Measurements from ENCODE around the gene NHSL2.

NHSL2 gene

DNA sequence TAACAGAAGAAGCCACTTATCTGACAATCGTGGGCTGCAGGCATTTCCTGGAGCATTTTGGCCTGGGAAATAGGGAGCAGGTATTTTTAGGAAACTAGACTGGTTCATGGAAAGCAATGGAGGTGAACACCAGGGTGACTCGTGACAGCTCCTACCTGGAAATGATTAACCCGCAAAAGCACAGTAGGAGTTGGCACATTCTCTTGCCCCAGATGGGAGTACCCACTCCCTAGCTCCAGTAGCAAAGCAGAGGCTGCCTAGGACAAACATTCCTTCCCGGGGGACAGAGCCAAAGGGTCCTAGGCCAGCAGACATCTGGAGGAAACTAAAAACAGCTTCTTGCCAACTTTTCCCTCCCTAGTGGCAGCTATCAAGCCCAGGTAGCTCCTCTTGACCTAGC lies 192.1 kb downstream of the NHSL2 start:
- no peak for DNase-seq (ENCODE audit: low read depth in 2 of 3, low spot score in 2 of 3)

DNA sequence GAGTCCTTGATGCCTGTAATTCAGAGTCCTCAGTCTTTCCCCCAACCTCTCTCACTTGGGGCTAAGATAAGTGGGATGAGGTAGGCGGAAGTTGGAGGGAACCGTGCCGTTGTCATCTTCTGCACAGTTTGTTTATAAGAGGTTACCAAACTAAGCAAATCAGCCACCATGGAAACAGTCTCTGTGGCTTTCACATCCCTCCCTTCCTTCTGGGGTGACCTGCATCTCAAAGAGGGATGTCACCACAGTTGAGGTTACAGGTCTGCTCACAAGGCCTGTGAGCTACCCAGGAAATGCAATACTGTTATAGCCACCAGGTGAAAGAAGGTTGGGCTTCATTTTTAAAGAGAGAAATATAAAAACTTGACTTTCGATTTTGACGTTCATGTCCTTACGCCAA lies 194.8 kb downstream of the NHSL2 start:
- no peak for DNase-seq (ENCODE audit: low read depth in 2 of 3, low spot score in 2 of 3)

DNA sequence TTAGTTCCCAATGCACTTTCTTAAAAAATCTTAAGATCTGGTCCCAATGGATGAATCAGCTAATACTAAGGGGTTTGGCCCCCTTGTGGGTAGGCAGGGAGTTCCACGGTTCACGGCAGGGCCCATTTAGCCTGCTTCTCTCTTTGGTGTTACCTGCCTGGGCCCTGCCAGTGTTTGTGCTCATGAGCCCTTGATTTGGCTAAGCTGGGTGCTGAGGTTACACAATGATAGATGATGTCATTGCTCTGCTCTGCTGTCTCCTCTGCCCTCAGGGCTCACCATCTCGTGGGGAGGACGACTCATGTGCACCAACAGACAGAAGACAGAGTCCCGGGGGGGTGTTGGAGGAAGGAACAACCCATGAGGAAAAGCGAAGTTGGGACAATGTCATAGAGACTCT lies 196.7 kb downstream of the NHSL2 start:
- no peak for DNase-seq (ENCODE audit: low read depth in 2 of 3, low spot score in 2 of 3)

DNA sequence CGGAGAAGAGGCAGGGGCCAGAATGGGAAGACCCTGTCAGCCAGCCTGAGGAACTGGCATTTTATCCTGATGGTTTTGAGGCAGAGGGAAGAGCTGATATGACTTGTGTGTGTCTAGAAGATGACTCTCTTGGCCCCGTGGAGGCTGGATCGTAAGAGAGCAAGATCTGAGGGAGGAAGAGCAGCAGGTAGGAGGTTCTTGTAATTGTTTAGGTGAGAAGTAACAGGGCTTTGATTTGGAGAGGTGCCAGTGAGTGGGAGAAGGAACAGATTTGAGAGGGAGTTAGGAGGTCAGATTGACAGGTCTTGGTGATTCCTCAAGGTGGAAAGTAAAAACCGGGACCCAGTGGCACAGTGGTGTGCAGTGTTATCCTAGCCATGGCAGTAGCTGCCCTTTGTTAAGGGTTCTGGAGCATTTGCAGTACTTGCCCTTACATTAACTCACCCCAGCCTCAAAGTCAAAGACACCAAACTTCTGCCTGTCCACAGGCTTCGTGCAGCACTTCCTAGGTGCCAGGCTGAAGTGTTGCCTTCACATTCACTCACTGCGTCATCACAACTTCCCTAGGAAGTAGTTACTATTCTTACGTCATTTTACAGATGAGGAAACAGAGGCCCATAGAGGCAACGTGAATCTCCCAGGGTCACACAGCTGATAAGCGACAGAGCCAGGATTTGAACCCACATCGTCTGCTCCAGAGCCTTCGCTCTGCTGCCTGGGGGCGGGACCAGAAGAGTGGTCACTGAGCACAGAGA lies 197.4 kb downstream of the NHSL2 start:
- no peak for DNase-seq (ENCODE audit: low read depth in 2 of 3, low spot score in 2 of 3)

DNA sequence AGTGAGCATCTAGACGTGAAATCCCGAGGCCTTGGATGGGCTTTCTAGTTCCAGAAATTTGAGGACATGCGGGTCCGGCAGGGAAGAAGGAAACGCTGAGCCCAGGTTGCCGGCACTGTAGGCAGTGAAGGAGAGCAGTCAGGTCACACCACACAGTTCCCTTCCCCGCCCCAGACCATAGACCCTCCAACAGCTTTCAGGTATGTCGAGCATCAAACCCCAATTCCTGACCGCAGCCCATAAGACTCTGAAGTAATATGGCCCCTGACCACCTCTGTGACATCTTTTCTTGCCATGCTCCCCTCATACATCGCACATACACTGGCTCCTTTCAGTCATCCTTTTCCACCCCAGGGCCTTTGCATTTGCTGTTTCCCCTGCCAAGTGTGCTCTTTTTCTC lies 198.0 kb downstream of the NHSL2 start:
- no peak for DNase-seq (ENCODE audit: low read depth in 2 of 3, low spot score in 2 of 3)

DNA sequence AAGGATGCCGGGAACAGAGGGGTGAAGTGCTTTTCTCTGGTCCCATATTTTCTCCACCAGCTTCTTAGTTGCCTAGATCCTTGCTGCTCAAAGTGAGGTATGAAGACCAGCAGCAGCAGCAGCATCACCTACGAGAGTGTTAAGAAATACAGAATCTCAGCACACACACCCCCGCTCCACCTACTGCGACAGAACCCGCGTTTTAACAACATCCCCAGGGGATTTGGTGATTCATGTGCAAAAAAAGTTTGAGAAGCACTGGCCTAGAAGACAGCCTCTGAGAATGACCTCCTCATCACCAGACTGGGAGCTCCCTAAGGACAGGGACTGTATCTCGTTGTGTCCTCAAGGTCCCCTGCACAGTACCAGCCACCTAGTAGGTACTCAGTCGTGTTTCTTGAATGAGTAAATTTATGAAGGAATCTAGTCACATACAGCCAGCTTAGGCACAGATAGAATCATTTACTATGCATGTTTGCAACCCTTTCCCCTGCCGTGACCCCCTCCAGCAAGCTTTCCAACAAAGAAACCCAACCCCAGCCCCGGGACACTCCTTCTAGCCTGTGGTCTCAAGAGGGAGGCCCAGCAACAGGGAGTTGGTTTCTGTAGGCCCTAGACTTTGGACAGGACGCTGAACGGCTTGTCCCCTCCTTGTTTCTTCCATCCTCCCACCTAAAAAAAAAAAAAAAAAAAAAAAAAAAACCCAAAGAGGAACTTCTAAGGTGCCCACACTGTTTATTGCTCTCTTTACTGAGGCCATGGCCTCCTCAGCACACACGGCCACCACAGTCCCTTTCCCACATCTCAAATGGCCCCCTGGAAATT lies 199.6 kb downstream of the NHSL2 start:
- no peak for DNase-seq (ENCODE audit: low read depth in 2 of 3, low spot score in 2 of 3)

DNA sequence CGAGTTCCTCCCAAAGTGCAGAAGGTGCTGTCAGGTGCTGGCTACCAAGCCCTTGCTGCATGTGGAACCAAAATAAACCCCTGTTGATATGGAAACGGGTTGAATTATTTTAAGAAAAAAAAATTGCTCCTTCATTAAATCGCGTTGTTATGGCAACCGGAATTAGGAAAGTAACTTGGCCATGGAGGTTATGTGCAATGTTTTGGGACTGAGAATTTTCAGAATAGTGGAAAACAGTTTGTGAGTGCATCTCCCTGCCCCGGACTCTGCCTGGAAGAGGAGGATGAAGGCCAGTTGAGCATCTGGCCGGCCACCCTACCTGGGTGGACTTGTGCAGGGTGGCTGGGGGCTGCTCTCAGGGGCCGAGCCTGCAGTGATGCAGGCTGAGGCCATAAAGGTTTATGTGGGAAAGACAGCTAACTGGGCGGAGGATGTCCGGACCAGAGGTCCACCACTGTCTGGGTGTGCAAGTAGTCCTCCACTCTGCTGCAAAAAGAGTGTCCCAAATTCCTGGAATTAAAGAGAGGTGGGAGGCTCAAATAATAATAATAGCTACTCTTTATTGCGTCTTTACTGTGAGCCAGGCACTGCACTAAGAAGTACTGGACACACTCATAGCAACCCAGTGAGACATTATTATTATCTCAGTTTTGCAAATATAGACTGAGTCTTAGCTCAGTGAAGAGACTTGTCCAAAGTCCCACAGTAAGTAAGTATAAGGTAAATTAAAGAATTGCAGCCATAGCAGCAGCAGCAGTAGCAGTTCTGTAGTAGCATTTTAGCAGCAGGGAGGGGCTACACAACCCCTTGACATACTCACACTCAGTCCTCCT lies 200.4 kb downstream of the NHSL2 start:
- no peak for DNase-seq (ENCODE audit: low read depth in 2 of 3, low spot score in 2 of 3)

DNA sequence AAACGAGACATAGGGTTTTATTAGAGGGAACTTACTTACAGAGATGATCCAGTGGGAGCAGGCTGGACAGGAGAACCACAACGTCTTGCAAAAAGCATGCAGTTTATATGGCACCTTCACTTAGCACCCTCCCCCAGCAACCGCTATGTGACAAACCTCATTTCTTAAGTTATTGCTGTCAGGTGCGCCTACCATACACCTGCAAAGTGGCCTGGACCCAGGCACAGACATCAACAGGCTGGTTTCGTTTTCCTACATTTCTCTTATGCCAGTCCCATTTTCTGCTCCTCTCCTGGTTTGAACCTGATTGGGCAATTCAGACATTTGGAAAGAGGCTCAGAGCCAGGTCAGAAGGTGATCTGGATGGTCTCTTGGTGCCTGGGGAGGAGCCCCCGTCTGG lies 202.8 kb downstream of the NHSL2 start:
- DNase-seq (ENCODE audit: low read depth in 2 of 3, low spot score in 2 of 3): no peak

DNA sequence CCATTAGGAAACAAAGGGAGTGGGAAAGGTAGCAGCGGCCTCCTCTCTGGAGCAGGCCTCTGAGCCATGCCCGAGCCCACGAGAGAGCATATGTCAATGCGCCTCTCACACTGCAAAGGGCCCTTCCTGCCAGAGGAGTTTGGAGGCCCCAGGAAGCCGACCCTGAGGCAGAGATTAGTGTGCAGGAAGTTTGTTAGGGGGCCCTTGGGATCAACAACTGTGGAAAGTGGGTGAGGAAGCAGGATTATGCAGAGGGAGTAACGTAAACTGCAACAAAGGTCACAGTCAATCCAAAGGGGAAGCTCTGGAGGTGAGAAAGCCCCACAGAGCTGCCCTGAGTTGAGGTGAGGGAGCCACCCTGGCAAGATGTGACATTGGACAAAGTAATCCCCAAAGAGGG lies 203.7 kb downstream of the NHSL2 start:
- DNase-seq (ENCODE audit: low read depth in 2 of 3, low spot score in 2 of 3): no peak

DNA sequence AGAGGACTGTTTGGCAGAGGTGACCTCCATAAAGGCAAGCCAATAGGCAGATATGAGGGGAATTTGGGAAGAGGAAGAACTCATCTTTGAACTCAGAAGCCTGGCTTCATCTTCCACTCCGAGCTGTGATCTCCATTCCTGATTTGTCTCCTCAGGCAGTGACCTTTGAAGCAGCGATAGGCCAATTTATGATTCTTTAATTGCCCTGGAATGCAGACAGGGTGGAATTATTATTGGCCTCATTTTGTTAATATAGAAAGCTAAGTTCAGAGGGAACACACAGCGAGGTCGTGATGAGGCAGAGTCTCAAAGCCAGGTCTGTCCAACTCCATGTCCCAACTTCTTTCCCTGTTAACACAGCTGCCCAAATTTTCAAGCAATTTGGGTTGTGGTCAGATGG lies 204.2 kb downstream of the NHSL2 start:
- DNase-seq (ENCODE audit: low read depth in 2 of 3, low spot score in 2 of 3): no peak

DNA sequence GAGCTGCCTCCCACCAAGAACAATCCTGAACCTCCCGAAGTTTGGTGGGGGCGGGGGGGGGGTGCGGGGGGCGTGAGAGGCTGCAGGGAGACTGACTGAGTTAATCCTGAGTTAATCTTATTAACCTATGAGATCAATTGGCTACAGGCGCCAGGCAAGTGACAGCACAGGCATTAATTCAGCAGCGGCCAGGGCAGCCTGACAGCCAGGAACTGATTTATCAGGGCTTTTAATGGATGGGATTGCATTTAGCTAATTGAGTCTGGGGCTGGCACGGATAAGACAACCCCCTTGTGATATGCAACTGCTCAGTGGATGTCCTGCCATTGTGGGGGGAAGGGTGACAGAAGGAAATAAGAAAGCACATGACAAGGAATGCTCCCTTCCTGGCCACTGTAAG lies 204.7 kb downstream of the NHSL2 start:
- DNase-seq (ENCODE audit: low read depth in 2 of 3, low spot score in 2 of 3): no peak

DNA sequence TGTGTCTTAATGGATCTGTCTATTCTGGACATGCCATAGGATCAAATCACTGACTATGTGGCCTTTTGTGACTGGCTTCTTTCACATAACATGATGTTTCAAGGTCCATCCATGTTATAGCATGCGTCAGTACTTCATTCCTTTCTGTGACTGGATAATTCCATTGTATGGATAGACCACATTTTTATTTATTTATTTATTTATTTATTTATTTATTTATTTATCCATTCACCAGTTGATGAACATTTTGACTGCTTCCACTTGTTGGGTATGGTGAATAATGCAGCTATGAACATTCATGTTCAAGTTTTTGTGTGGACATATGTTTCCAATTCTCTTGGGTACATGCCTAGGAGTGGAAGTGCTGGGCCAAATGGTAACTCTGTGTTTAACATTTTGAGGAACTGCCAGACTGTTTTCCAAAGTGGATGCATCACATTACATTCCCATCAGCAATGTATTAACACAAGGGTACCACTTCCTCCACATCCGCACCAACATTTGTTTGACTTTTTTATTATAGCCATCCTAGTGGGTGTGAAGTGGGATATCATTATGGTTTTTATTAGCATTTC lies 207.1 kb downstream of the NHSL2 start:
- DNase-seq (ENCODE audit: low read depth in 2 of 3, low spot score in 2 of 3): no peak

DNA sequence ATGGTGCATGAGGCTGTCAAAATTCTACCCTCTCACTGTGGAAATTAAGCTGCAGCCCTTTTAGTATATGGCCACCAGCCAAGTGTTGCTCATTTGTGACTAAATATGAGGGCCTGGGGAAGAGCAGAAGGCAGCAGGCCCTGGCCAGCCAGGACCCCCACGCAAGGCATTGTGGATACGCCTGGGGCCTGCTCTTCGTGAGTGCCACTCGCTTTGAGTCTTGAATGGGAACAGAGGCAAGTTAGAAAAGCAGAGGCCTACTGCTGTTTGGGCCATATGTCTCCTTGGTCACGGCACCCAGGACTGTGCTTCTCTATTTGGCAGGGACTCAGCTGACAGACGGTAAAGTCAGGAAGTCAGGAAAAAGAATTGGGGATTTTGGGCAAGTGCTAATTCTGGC lies 210.2 kb downstream of the NHSL2 start:
- no peak for DNase-seq (ENCODE audit: low read depth in 2 of 3, low spot score in 2 of 3)

DNA sequence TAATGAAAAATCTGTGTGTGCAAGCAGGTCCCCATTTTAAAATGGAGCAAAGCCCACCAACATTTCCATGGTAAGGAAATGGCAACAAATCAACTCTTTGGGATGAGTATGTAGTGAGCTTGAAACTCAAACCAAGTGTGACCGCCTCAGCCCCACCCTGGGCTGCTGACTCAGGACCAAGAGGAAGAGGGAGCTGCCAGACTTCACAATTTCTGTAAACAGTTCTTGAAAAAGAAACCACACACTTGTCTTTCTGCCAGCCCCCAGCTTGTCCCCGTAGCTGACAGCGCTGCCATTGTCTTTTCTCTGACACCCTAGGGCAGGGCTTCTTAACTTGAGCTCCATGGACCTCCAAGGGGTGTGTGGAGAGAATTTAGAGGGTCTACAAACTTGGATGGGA lies 210.7 kb downstream of the NHSL2 start:
- no peak for DNase-seq (ENCODE audit: low read depth in 2 of 3, low spot score in 2 of 3)

DNA sequence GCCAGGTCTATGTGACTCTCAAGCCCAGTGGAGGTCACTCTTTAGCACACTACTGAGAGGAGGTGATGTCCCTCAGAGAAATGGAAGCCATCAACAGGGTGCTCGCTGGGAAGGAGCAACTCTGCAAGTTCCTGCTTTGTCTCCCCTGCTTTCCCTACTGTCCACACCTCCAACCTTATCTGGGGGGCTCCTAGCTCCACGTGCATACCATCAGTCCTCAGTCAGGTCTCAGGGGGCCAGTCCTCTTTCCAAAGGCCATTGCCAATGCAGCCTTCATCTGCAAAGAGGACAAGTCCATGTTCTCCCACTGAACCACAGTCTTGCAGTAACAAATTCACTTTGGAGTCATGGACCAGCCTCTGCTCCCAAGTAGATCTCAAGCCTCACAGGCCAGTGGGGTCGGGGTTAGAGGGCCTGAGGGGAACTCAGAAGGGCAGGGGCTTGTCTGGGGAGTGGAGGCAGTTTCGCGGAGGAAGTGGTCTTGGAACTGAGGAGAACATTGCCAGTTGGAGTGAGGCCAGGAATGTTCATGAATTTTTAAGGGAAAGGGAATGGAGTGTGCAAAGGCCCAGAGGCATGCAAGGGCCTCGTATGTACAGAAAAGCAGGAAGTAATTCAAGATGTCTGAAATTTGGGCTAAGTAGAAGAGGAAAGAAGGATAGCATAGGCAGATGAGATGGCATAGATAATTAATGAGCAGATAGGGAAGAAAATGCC lies 212.1 kb downstream of the NHSL2 start:
- no peak for DNase-seq (ENCODE audit: low read depth in 2 of 3, low spot score in 2 of 3)

DNA sequence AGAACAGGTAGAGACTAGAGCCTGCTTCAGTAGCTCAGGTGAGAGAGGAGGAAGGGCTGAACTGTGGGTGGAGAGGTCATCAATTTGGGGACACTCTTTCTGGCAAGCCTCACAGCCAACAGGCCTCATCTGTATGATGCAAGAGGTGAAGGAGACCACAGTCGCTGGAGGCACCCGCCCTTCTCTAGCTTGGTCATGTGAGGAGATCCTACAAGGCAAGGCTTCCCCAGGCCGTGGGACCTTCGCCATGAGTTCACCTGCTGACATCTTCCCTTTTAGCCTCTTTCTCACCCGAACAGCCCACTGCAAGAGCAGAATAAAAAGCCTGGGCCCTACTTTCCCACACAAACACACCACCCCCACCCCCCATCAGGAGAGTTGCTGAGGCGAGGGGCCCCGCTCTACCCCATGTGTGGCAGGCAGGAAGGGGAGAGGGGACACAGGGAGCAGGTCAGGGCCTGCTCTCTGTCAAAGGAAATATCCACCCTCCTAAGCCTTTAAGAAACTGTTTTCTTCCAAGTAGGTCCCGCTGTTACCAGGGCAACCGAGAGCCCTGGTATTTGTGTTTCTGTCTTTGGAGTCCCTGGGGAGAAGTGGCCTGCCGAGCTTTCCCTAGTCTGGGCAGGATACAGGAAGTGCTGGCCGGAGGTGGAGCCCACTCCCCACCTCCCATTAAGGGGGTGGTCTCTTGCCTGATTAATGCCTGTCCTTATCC lies 213.0 kb downstream of the NHSL2 start:
- no peak for DNase-seq (ENCODE audit: low read depth in 2 of 3, low spot score in 2 of 3)

DNA sequence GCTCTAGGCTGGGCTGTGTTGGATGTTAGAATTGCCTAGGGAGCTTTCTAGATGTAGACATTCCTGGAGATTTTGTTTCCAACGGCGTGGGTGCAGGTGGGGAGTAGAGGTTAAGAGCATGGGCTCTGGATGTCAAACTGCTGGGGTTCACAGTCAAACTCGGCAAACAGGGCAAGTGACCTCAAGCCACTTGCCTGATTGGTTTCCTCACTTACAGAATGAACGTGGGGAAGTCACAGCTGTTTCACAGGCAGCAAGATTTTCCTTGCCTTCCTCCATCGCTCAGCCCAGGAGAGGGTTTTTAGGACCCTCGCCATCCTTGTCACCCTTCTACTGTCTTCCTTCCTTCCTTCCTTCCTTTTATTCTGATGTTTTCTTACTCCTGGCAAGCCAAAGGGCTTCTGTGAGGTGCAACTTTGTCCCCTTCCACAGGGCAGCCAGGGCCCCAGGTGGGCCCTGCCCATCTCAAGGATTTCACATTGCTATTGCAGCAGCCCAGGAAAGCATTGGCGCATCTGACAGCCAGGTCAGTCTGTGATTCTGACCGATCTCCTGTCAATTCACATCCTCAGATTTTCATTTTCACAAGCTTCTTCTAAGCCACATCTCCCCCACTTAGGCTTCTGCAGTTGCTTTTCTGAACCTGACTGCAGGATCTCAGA lies 214.0 kb downstream of the NHSL2 start:
- DNase-seq (ENCODE audit: low read depth in 2 of 3, low spot score in 2 of 3): no peak

DNA sequence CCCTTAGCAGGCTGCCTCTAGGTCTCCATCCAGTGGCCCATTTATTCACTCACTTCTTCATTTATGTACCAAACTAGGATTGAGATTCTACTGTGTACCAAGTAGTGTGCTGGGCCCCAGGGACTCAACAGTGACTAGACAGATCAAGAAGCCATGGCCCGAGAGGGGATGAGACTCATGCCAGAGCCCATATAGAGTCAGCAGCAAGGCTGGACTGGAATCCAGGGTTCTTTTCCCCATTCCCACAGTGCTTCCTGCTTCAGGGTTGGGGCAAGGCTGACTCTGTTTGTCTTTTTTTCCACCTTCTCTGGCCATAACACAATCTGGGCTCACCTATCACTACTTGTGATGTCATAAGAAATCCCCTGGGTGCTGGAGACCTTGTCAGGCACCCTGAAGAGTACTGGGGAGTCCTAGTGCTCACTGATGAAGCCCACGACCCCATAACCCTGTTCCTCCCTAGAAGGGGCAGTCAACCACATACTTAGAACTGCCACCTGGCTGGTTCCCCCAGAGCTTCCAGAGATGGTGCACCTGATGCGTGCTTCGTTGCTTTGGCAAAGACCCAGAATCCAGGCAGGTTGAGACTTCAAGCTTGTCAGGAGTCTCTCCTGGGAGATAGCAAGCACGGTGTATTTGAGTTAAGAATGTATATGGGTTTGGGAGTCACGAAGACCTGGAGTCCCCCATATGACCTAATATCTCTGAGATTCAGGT lies 214.8 kb downstream of the NHSL2 start:
- no peak for DNase-seq (ENCODE audit: low read depth in 2 of 3, low spot score in 2 of 3)

DNA sequence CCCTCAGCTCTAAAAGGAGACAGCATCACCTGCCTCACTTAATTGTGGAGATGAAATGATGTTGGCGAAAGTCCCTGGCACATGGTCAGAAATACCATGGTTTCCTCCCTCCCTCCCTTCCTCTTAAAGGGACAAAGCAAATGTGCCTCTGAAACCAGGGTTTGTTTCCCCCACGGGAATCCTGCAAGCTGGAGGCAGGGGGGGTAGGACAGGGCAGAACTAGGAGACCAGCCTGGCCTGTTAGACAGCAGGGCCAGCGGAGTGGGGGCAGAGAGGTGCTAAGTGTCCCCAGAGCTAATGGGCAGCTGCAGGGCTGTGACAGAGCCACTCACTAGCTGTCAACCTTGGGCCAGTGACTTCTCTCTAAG lies 215.4 kb downstream of the NHSL2 start:
- DNase-seq (ENCODE audit: low read depth in 2 of 3, low spot score in 2 of 3): no peak

Measured in activated CD8-positive, alpha-beta memory T cell treated with anti-CD3 and anti-CD28 coated beads for 48 hours (primary cell).